C4-2B (cell line): ENCODE data around the gene SOX12.

Source experiments
- ZFX ChIP-seq: fragments of 450-650 bp; IDR thresholded peaks from 2 replicates; pipeline ENCODE4 v1.6.1; 2017
- TF ChIP-seq, protein P1 (sequence below): fragments of 450-650 bp; conservative IDR thresholded peaks from 2 replicates; pipeline ENCODE4 v1.5.1; 2017; ENCODE audit warnings: mild to moderate bottlenecking

DNA sequence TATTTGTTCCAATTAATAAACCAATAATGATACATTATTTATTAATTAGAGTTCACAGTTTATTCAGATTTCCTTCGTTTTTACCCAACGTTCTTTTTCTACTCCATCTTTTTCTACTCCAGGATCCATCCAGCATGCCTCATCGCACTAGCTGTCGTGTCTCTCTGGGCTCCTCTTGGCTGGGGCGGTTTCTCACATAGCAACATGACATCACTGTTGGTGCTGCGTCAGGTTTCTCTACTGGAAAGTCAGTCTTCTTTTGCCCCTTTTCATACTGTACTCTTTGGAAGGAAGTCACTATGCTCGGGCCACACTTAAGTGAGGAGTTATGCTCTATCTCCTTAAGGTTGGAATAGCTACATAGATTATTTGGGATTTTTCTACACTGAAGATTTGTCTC lies 13.7 kb upstream of the SOX12 start:
- TF ChIP-seq, protein P1, sequence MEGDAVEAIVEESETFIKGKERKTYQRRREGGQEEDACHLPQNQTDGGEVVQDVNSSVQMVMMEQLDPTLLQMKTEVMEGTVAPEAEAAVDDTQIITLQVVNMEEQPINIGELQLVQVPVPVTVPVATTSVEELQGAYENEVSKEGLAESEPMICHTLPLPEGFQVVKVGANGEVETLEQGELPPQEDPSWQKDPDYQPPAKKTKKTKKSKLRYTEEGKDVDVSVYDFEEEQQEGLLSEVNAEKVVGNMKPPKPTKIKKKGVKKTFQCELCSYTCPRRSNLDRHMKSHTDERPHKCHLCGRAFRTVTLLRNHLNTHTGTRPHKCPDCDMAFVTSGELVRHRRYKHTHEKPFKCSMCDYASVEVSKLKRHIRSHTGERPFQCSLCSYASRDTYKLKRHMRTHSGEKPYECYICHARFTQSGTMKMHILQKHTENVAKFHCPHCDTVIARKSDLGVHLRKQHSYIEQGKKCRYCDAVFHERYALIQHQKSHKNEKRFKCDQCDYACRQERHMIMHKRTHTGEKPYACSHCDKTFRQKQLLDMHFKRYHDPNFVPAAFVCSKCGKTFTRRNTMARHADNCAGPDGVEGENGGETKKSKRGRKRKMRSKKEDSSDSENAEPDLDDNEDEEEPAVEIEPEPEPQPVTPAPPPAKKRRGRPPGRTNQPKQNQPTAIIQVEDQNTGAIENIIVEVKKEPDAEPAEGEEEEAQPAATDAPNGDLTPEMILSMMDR: no peak
- no peak for TF ChIP-seq ZFX
